Nephron progenitor cell (in vitro differentiated cells): Measurements from ENCODE around the gene TMUB1.
A peak's percentile ranks its signal among the peaks of the same experiment; 100 is the strongest.

Experiments
- DNase-seq: peaks from one replicate; pipeline ENCODE4 v3.0.0; 2021
- H3K27ac Mint-ChIP-seq: 2 replicates; pipeline ENCODE4 v1.8.0; 2021; ENCODE audit warnings: mild to moderate bottlenecking, moderate library complexity, mixed read lengths
- H3K27me3 Mint-ChIP-seq: 2 replicates; pipeline ENCODE4 v1.8.0; 2021; ENCODE audit warnings: mild to moderate bottlenecking, low read depth, mixed read lengths; ENCODE audit not compliant: poor library complexity
- H3K36me3 Mint-ChIP-seq: 2 replicates; pipeline ENCODE4 v1.8.0; 2021; ENCODE audit warnings: low read depth, mixed read lengths
- H3K4me1 Mint-ChIP-seq: 2 replicates; pipeline ENCODE4 v1.8.0; 2021; ENCODE audit warnings: mixed read lengths
- H3K4me3 Mint-ChIP-seq: 2 replicates; pipeline ENCODE4 v1.8.0; 2021; ENCODE audit warnings: mild to moderate bottlenecking, moderate library complexity, mixed read lengths
- H3K9me3 Mint-ChIP-seq: 2 replicates; pipeline ENCODE4 v1.8.0; 2021; ENCODE audit warnings: mild to moderate bottlenecking, moderate library complexity, mixed read lengths
- CTCF ChIP-seq: fragments of 200-600 bp; sonication (generic); IDR thresholded peaks from 2 replicates; pipeline ENCODE4 v1.5.0; 2021; ENCODE audit warnings: antibody characterized with exemption

Gene TMUB1

GRCh38 chr7:151061213-151062110, 21.8 kb downstream of the TMUB1 start:
- Mint-ChIP-seq H3K4me1 (peaks cover 50% of the 10 kb centered on the region), H3K27me3 (peaks cover 24% of the 10 kb centered on the region), H3K9me3 (no peaks in the 10 kb centered on the region), H3K4me3 (peak overlapping the region; percentile 92), H3K36me3 (peaks cover 4% of the 10 kb centered on the region), H3K27ac (no peak overlapping the region)
- TF ChIP-seq CTCF = no peak
- DNase-seq = no peak

- no peak for TF ChIP-seq CTCF
- DNase-seq = no peak
- H3K27me3 Mint-ChIP-seq = peaks cover 30% of the 10 kb centered on the region
- no peak overlapping the region for H3K27ac Mint-ChIP-seq
- peaks cover 4% of the 10 kb centered on the region for H3K36me3 Mint-ChIP-seq
- H3K4me3 Mint-ChIP-seq = peak overlapping the region; percentile 92
- H3K4me1 Mint-ChIP-seq = peaks cover 55% of the 10 kb centered on the region
- no peaks in the 10 kb centered on the region for H3K9me3 Mint-ChIP-seq
Measured at GRCh38 chr7:151060416-151061212, 22.7 kb downstream of the TMUB1 start.

- Mint-ChIP-seq H3K9me3 (no peaks in the 10 kb centered on the region), H3K27ac (no peak overlapping the region), H3K27me3 (peaks cover 31% of the 10 kb centered on the region), H3K4me1 (peaks cover 55% of the 10 kb centered on the region), H3K4me3 (peak overlapping the region; percentile 92), H3K36me3 (no peaks in the 10 kb centered on the region)
- no peak for DNase-seq
- peak; percentile 1 for TF ChIP-seq CTCF
Measured at GRCh38 chr7:151060113-151060415, 23.2 kb downstream of the TMUB1 start.

GRCh38 chr7:151059367-151060112, 23.8 kb downstream of the TMUB1 start, which contains the start of gene SLC4A2:
Gene SLC4A2, plus strand, starts transcription at chr7:151059589. Its CDS starts 2,399 bp downstream, at chr7:151061988.
- peaks cover 55% of the 10 kb centered on the region for H3K4me1 Mint-ChIP-seq
- DNase-seq = peak; percentile 77

More at GRCh38 chr7:151059367-151060112, 23.8 kb downstream of the TMUB1 start, which contains the start of gene SLC4A2:
- peak; percentile 52 for TF ChIP-seq CTCF
- Mint-ChIP-seq H3K36me3 (no peaks in the 10 kb centered on the region), H3K27me3 (peaks cover 32% of the 10 kb centered on the region), H3K9me3 (no peaks in the 10 kb centered on the region), H3K27ac (peak within 1 kb of the TSS; percentile 77), H3K4me3 (peak within 1 kb of the TSS; percentile 92)
